Effector CD4-positive, alpha-beta T cell (primary cell): ENCODE results near the gene PWWP2B.
"Not testable (repeated sequence)": the region's sequence is repeated elsewhere in the genome, so short reads cannot be mapped to it uniquely, and the experiment has no call there.

Source experiments
- DNase-seq: peaks from one replicate; pipeline ENCODE4 v3.0.0-alpha.2; 2020

Gene PWWP2B

DNA sequence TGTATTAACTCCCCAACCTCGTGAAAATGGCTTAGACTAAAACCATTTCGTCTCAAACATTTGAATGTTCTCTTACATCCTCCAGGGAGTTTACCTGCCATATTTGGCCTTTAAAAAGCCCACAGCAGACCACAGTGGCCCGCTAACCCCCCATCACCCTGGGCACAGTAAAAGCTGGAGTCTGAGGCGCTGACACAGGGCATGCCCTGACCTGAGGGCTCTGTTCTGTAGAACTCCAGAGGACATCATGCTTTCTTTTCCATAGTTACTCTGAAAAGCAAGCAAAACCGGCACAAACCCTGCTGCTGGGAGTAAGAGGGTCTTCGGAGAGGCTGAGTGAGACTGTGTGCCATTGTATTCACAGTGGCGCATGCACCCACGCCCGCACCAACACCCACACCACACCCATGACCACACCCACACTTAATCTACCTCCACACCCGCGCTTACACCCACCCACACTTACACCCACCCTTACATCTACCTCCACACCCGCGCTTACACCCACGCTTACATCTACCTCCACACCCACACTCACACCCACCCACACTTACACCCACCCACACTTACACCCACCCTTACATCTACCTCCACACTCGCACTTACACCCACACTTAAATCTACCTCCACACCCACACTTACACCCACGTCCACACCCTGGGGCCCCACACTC is 32.9 kb upstream of the PWWP2B start:
- DNase-seq: no peak

DNA sequence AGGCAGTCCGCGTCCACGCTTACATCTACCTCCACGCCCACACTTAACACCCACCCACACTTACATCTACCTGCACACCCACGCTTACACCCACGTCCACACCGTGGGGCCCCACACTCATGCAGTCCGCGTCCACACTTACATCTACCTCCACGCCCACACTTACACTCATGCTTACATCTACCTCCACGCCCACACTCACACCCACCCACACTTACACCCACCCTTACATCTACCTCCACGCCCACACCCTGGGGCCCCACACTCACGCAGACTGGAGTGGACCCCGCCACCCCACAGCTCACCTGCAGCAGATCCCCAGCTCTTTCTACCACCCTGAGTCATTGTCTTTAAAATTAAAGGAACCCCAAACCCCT is 32.4 kb upstream of the PWWP2B start:
- DNase-seq: no peak

DNA sequence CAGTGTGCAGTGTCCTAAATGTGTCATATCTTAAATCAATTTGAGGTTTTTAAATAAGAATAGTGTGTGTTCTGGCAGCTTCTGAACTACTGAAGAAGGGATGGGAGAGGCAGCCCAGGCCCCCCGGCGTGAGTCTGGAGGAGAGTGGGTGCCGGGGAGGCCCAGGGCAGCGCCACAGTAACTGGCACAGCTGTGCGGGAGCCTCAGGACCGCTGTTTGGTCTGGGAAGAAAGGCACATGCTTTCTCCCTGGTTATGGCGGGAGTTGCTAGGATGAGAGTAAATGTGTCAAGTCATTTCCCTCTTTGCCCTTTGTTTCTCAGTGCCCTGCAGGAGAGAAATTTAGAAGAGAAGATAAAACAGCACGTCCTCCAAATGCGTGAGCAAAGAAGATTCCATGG is 31.9 kb upstream of the PWWP2B start:
- no peak for DNase-seq

- DNase-seq: no peak
Measured at GRCh38 chr10:132366006-132366405, 31.0 kb upstream of the PWWP2B start.

DNA sequence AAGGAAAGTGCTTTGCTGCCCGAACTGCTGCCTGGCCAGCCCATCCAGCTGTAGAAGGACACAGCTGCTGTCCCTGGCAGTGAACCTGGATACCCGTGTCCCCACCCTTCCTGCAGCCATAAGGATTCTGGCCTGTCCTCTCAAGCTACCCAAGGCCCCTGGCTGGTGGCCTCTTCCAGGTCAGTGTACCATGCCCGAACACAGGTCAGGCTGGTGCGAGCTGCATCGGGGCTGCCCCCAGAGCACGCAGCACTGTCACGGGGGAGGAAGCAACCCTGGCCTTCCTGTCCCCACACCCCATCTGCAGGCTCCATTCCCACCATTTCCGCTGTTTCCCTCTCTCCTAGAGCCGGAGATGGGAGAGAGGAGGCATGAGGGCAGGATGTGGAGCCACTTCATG is 30.5 kb upstream of the PWWP2B start:
- DNase-seq: no peak

- DNase-seq: no peak
Measured at GRCh38 chr10:132368391-132368790, 28.6 kb upstream of the PWWP2B start.

DNA sequence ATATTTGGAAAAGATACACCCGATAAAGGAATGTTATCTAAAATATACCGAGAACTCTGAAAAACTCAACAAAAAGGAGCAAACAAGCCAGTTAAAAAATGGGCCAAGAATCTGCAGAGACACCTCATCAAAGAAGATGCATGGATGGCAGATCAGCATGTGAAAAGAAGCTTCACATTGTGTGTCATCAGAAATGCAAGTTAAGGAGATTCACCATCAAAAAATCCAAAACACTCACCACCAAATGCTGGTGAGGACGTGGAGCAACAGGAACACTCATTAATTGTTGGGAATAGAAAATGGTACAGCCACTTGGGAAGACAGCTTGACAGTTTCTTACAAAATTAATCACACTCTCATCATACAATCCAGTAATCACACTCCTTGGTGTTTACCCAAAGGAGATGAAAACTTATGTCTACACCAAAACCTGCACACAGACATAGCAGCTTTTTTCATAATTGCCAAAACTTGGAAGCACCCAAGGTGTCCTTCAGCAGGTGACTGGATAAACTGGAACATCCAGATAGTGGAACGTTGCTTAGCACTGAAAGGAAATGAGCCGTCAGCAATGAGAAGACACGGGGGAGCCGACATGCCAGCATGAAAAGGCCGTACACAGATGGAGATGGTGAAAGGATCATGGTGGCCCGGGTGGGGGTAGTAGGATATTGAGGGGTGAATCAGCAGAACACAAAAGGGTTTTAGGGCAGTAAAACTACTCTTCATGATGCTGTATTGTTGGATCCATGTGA is 27.9 kb upstream of the PWWP2B start:
- no peak for DNase-seq

GRCh38 chr10:132369636-132370185 is 27.3 kb upstream of the PWWP2B start:
- DNase-seq: no peak

- DNase-seq: no peak
Measured at GRCh38 chr10:132370426-132371340, 26.3 kb upstream of the PWWP2B start.

DNA sequence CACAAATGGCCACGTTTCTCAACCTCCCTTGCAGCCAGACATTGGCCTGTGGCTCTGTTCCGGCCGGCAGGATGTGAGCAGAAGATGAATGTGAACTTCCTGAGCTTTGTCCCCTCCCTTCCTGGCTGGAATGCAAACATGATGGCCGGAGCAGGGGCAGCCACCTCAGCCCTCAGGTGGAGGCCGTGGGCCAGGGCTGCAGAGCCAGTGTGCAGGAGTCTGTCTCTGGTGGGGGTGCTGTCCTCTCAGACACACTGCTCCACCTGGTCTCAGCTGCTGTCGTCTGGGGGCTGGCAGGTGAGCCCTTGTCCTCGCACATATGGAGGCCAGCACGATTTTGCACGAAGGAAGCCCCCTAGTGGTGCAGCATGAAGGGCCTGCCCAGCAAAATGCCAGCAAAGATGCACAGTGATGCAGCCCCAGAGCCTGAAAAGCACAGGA is 25.3 kb upstream of the PWWP2B start:
- no peak for DNase-seq

DNA sequence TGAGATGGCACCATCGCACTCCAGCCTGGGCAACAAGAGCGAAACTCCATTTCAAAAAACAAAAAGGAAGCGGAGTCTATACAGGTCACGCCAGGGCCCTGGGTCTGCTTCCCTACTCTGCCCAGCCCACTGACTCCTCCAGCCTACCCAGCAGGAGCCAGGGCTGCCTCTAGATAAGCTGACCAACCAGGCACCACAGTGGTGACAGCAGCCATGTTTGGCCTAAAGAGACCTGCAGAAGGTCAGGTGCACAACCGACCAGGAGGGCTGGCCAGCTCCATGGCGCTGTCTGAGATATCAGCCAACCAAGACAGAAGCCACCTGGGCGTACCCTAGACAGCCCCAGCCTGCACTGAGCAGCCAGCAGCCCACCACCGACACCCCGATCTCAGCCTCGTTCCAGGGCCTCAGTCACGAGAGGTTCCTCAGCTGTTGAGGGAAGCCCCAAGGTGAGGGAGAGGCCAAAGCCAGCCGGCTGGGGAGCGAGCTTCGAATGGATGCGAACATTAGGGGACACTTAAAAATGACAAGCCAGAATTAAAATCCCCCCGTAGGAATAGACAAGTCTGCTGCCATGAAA is 24.4 kb upstream of the PWWP2B start:
- DNase-seq: no peak

- DNase-seq: no peak
Measured at GRCh38 chr10:132373241-132373955, 23.6 kb upstream of the PWWP2B start.

DNA sequence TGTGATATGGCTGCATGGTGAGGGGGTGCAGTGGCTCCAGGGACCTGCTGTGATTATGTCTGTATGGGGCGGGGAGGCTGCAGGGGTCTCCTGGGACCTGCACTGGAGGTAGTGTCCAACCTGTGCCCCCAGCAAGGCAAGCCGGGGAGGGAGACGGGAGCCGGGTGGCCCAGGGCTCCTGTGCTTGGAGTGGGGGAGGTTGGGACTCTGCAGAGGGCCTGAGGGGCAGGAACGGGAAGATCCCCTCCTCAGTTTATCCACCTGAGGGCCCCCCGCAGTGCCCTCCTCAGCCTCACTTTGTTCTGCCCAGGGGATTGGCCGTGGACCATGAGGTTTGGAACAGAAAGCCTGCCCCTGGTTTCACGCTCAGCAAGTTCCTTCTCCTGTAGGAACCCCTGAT is 22.8 kb upstream of the PWWP2B start:
- no peak for DNase-seq

DNA sequence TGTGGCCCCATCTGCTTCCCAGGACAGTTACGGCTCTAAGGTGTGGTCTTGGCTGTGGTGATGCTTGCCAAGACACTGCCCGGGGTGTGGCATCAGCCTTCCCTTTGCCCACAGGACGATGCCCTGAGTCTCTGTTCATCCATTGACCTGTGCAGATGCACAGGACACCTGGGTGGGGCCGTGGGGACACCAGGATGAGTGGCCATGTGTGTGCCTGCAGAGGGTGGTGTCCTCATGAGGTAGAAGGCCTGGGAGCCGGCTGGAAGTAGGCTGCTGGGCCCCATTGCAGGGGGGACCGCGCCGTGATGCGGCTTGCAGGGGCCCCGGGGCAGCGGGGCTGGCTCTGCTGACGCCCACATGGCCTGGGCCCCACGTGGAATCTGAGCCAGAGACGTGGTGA is 22.4 kb upstream of the PWWP2B start:
- DNase-seq: no peak

DNA sequence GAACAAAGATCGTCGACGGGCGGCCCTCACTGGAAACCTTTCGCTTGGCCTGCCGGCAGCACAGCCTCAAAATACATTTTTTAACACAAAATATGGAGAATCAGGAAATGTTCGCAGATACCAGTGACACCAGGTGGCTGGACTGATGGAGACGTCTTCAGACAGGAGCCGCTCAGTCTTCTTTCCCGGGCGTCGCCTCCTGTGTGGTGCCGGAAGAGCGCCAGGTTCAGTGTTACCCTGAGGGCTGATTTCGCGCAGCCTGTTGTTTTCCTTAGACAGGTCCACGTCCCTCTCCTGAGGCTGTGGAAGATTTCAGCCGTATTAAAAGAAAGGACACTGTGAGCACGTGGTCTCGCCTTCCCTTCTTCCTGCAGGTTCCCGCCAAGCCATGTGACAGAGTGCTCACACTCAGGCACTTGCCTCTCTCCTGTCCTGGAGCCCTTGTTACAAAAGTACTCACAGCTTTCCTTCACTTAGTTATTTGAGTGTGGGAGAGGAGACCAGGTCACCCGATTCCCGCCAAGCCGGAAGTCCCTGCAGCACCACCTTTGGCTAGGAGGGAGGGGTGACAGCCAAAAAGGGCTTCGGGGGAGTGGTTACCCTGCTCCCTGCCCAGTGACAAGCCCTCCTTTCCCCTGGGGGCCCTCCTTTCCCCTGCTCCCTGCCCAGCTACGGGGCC is 21.7 kb upstream of the PWWP2B start:
- no peak for DNase-seq

- DNase-seq: no peak
Measured at GRCh38 chr10:132375795-132376297, 21.2 kb upstream of the PWWP2B start.

- DNase-seq: no peak
Measured at GRCh38 chr10:132376394-132376851, 20.6 kb upstream of the PWWP2B start.

DNA sequence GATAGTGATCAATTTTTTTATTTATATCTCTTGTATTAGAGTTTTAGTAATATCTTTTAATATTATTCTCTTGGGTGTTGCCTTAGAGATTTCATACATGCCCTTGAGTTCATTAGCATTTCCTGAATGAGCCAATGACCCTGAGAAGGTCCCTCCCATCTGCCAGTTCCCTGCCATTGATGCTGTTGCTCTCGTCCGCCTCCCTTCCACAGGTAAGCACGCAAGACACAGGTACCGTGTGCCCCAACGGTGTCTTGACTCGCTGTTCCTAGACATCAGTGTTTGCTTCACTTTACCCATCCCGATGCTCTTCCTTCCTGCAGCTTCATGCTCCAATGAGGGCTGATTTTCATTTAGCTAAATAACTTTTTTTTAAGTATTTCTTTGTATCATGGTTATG is 19.7 kb upstream of the PWWP2B start:
- no peak for DNase-seq

DNA sequence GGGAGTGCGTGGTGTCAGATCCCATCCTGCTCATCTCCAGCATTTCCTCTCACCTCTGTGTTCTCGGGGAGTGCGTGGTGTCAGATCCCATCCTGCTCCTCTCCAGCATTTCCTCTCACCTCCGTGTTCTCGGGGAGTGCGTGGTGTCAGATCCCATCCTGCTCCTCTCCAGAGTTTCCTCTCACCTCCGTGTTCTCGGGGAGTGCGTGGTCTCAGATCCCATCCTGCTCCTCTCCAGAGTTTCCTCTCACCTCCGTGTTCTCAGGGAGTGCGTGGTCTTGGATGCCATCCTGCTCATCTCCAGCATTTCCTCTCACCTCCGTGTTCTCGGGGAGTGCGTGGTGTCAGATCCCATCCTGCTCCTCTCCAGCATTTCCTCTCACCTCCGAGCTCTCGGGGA is 18.0 kb upstream of the PWWP2B start:
- DNase-seq: not testable (repeated sequence)

DNA sequence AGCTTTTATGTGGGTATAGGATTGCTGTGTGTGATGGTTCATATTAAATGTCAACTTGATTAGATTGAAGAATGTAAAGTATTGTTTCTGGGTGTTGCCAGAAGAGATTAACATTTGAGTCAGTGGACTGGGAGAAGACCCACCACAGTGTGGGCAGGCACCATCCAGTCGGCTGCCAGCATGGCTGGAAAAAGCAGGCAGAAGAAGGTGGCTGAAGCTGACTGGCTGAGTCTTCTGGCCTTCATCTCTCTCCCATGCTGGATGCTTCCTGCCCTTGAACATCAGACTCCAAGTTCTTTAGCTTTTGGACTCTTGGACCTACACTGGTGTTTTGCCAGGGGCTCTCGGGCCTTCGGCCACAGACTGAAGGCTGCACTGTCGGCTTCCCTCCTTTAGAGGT is 16.0 kb upstream of the PWWP2B start:
- not testable (repeated sequence) for DNase-seq

GRCh38 chr10:132381741-132382140 is 15.3 kb upstream of the PWWP2B start:
- no peak for DNase-seq
